ENCODE measurements around the gene FAT4. TPM values are rescaled to one million over a fixed set of nuclear protein-coding genes. Genes with fewer than 3 reads are reported as not detected.
A peak's percentile ranks its signal among the peaks of the same experiment; 100 is the strongest.

FAT4 gene
- polyA plus RNA-seq, 1 of the 3 experiments (the other 2 are of a cell fraction) = 6.6 TPM

GRCh38 chr4:125346616-125347015 lies 31.9 kb downstream of the FAT4 start:
- Histone ChIP-seq H3K4me2 (no peak overlapping the region), H2AFZ (ENCODE audit: low read depth) (no peak overlapping the region), H4K20me1 (ENCODE audit: insufficient read depth) (no peaks in the 10 kb centered on the region), H3K27ac (ENCODE audit: low read depth in 2 of 2, low read length in 1 of 2) (no peak overlapping the region), H3K9me3 (no peaks in the 10 kb centered on the region), H3K79me2 (ENCODE audit: insufficient read depth) (peaks cover 17% of the 10 kb centered on the region), H3K36me3 (replicated peaks in 1 of 2; ENCODE audit: control insufficient read depth in 1 of 2, insufficient read depth in 2 of 2, low read length in 1 of 2) (peaks cover 0 to 4% of the 10 kb centered on the region in 2 experiments), H3K4me3 (ENCODE audit: low read depth in 2 of 2, low read length in 1 of 2) (no peak overlapping the region), H3K4me1 (ENCODE audit: control insufficient read depth in 1 of 2, insufficient read depth in 2 of 2, low read depth in 1 of 2, low read length in 1 of 2) (no peaks in the 10 kb centered on the region; a peak in 2 of 4 replicates), H3F3A (replicated peaks; ENCODE audit: insufficient read depth) (peaks cover 15% of the 10 kb centered on the region), H3K9ac (no peak overlapping the region), H3K27me3 (ENCODE audit: insufficient read depth) (no peaks in the 10 kb centered on the region), H3K9me2 (no peaks in the 10 kb centered on the region)
- ChIA-PET POLR2A (no interaction called here), CTCF (no interaction called here)
- TF ChIP-seq RCOR1 (IDR thresholded peaks at IDR 0.05; ENCODE audit: low read length) (no peak), MAX (IDR thresholded peaks at IDR 0.05; ENCODE audit: low read depth) (no peak), CHD2 (IDR thresholded peaks at IDR 0.05; ENCODE audit: low read length, partially characterized antibody) (no peak), USF2 (IDR thresholded peaks at IDR 0.05; ENCODE audit: borderline replicate concordance, low read depth, low read length) (no peak), GATA2 (CRISPR knock-in tag; IDR thresholded peaks at IDR 0.05) (no peak), SIN3A (IDR thresholded peaks at IDR 0.05; ENCODE audit: borderline replicate concordance, low read depth, low read length) (no peak), PBX3 (IDR thresholded peaks at IDR 0.05) (no peak), ZBTB33 (IDR thresholded peaks at IDR 0.05; ENCODE audit: borderline replicate concordance, low read depth) (no peak)
- no peak for DNase-seq
- WGBS (ENCODE audit: low lambda C conversion rate) = 75% methylated on average over 4 of the region's 4 CpGs

- Histone ChIP-seq H3K36me3 (replicated peaks in 1 of 2; ENCODE audit: control insufficient read depth in 1 of 2, insufficient read depth in 2 of 2, low read length in 1 of 2) (no peaks in the 10 kb centered on the region), H4K20me1 (ENCODE audit: insufficient read depth) (no peaks in the 10 kb centered on the region), H2AFZ (ENCODE audit: low read depth) (peak overlapping the region; percentile 13; the same call in 1 of the 2 replicates), H3K4me1 (ENCODE audit: control insufficient read depth in 1 of 2, insufficient read depth in 2 of 2, low read depth in 1 of 2, low read length in 1 of 2) (no peaks in the 10 kb centered on the region; a peak in 2 of 4 replicates), H3K4me2 (peak overlapping the region; percentile 26; the same call in 1 of the 2 replicates), H3K27ac (ENCODE audit: low read depth in 2 of 2, low read length in 1 of 2) (peak overlapping the region; percentile 39 to 53; a peak in 2 of 4 replicates), H3K4me3 (ENCODE audit: low read depth in 2 of 2, low read length in 1 of 2) (no peak overlapping the region; a peak in 1 of 4 replicates), H3K27me3 (ENCODE audit: insufficient read depth) (no peaks in the 10 kb centered on the region), H3K9ac (0 out of 2 replicates have a peak overlapping the region, but pooled peaks have one; percentile 5), H3K79me2 (ENCODE audit: insufficient read depth) (peaks cover 13% of the 10 kb centered on the region), H3K9me3 (no peaks in the 10 kb centered on the region), H3K9me2 (no peaks in the 10 kb centered on the region), H3F3A (replicated peaks; ENCODE audit: insufficient read depth) (peaks cover 8% of the 10 kb centered on the region)
- CTCF ChIA-PET = no interaction called here
- no peak for DNase-seq
- TF ChIP-seq TAF1 (IDR thresholded peaks at IDR 0.05; ENCODE audit: borderline replicate concordance, low read depth, low read length) = no peak
- TF ChIP-seq TCF12 (IDR thresholded peaks at IDR 0.05) = peak; percentile 26; the same call in 1 of the 2 replicates
- no peak for TF ChIP-seq NRF1 (IDR thresholded peaks at IDR 0.05; ENCODE audit: low read depth, low read length)
- 0 out of 2 replicates have a peak, but pooled peaks have one; percentile 14 for TF ChIP-seq TEAD4 (IDR thresholded peaks at IDR 0.05; ENCODE audit: borderline replicate concordance, insufficient read depth)
- 0 out of 2 replicates have a peak, but pooled peaks have one; percentile 16 for TF ChIP-seq JUND (IDR thresholded peaks at IDR 0.05)
- TF ChIP-seq FOXM1 (IDR thresholded peaks at IDR 0.05; ENCODE audit: low read depth) = no peak
- TF ChIP-seq MAX (IDR thresholded peaks at IDR 0.05; ENCODE audit: low read depth) = no peak
- no peak for TF ChIP-seq RAD21 (IDR thresholded peaks at IDR 0.05; ENCODE audit: low read length)
- TF ChIP-seq PBX3 (IDR thresholded peaks at IDR 0.05) = peak; percentile 58; the same call in 1 of the 2 replicates
- no peak for TF ChIP-seq MEF2A (IDR thresholded peaks at IDR 0.05; ENCODE audit: borderline replicate concordance, low read depth)
- POLR2A ChIA-PET = no interaction called here
- WGBS (ENCODE audit: low lambda C conversion rate) = 85% methylated on average over 4 of the region's 4 CpGs
Observed at GRCh38 chr4:125350470-125351135, 35.8 kb downstream of the FAT4 start.

Data from SK-N-SH (cell line).